HEK293 (cell line): ENCODE measurements around the gene SVOP.

ENCODE experiments used
- CTCF ChIA-PET: fragments of 350-600 bp; formaldehyde crosslinking; extraction: SDS; loops from one replicate; lab custom pipeline; 2021; ENCODE audit warnings: antibody characterized with exemption; lab: Yijun Ruan, JAX
- POLR2A ChIA-PET: fragments of 300-600 bp; formaldehyde crosslinking; extraction: SDS; loops from one replicate; lab custom pipeline; 2020; ENCODE audit warnings: antibody characterized with exemption, inconsistent platforms; lab: Yijun Ruan, JAX
- H3K27ac ChIP-seq: fragments of 200-500 bp; sonication (Bioruptor generic); 2 replicates; pipeline ENCODE4 v1.5.1; 2014; ENCODE audit warnings: low read depth, low read length, control low read depth, inconsistent platforms; ENCODE audit errors: extremely low read depth
- H3K36me3 ChIP-seq, 2 experiments: fragments of 200-500 bp in 1 of 2; sonication (Bioruptor generic) in 1 of 2; 1 replicate in 1 of 2; 2 replicates in 1 of 2; pipeline ENCODE4 v1.5.1; 2014 to 2017; ENCODE audit warnings: inconsistent platforms in 2 of 2, low read length in 2 of 2; ENCODE audit not compliant: control insufficient read depth in 2 of 2, insufficient read depth in 1 of 2
- H3K4me1 ChIP-seq: fragments of 200-500 bp; sonication (Bioruptor generic); 2 replicates; pipeline ENCODE4 v1.5.1; 2014; ENCODE audit warnings: mild to moderate bottlenecking, low read length, inconsistent platforms; ENCODE audit not compliant: control insufficient read depth, insufficient read depth
- H3K4me3 ChIP-seq: 2 replicates; pipeline ENCODE4 v1.5.1; 2011; ENCODE audit warnings: low read depth, mild to moderate bottlenecking, control low read depth, low read length, moderate library complexity
- H3K9me3 ChIP-seq: fragments of 200-500 bp; sonication (Bioruptor generic); 2 replicates; pipeline ENCODE4 v1.5.1; 2014; ENCODE audit warnings: low read depth, low read length, inconsistent platforms; ENCODE audit not compliant: control insufficient read depth, insufficient read depth
- HOXD13 ChIP-seq: sonication (generic); formaldehyde crosslinking; IDR thresholded peaks from 2 replicates; pipeline ENCODE4 v1.8.0; 2022; ENCODE audit warnings: missing genetic modification reagents, borderline replicate concordance
- OSR2 ChIP-seq: fragments of 450-650 bp; formaldehyde crosslinking; IDR thresholded peaks from 2 replicates; pipeline ENCODE4 v1.5.1; 2016; ENCODE audit warnings: missing biosample characterization, missing genetic modification characterization
- ZNF24 ChIP-seq: fragments of 450-650 bp; formaldehyde crosslinking; IDR thresholded peaks from 2 replicates; pipeline ENCODE4 v1.5.1; 2016; ENCODE audit warnings: missing biosample characterization, missing genetic modification characterization
- ZNF280C ChIP-seq: fragments of 450-650 bp; formaldehyde crosslinking; IDR thresholded peaks from 2 replicates; pipeline ENCODE4 v1.5.1; 2016; ENCODE audit warnings: missing biosample characterization, missing genetic modification characterization
- ZNF335 ChIP-seq: fragments of 450-650 bp; formaldehyde crosslinking; conservative IDR thresholded peaks from 2 replicates; pipeline ENCODE4 v1.5.1; 2016; ENCODE audit warnings: missing biosample characterization, missing genetic modification characterization
- ZNF341 ChIP-seq: fragments of 450-650 bp; formaldehyde crosslinking; IDR thresholded peaks from 2 replicates; pipeline ENCODE4; 2016; ENCODE audit warnings: low read depth, missing biosample characterization, missing genetic modification characterization
- ZNF580 ChIP-seq: fragments of 450-650 bp; formaldehyde crosslinking; IDR thresholded peaks from 2 replicates; pipeline ENCODE4 v1.5.1; 2016; ENCODE audit warnings: missing biosample characterization, missing genetic modification characterization
- ZNF610 ChIP-seq: fragments of 450-650 bp; formaldehyde crosslinking; IDR thresholded peaks from 2 replicates; pipeline ENCODE4 v1.5.1; 2016; ENCODE audit warnings: missing biosample characterization, missing genetic modification characterization, borderline replicate concordance
- ZNF768 ChIP-seq: fragments of 450-650 bp; formaldehyde crosslinking; IDR thresholded peaks from 2 replicates; pipeline ENCODE4 v1.5.1; 2018; ENCODE audit warnings: missing biosample characterization, mild to moderate bottlenecking, missing genetic modification characterization
- TF ChIP-seq, protein P1 (sequence below): fragments of 450-650 bp; formaldehyde crosslinking; IDR thresholded peaks from 2 replicates; pipeline ENCODE4 v1.5.1; 2016; ENCODE audit warnings: missing biosample characterization, missing genetic modification characterization
- TF ChIP-seq, protein P2 (sequence below): fragments of 450-650 bp; formaldehyde crosslinking; IDR thresholded peaks from 2 replicates; pipeline ENCODE4 v1.5.1; 2017; ENCODE audit warnings: missing biosample characterization, mild to moderate bottlenecking, missing genetic modification characterization, moderate library complexity

SVOP gene

DNA sequence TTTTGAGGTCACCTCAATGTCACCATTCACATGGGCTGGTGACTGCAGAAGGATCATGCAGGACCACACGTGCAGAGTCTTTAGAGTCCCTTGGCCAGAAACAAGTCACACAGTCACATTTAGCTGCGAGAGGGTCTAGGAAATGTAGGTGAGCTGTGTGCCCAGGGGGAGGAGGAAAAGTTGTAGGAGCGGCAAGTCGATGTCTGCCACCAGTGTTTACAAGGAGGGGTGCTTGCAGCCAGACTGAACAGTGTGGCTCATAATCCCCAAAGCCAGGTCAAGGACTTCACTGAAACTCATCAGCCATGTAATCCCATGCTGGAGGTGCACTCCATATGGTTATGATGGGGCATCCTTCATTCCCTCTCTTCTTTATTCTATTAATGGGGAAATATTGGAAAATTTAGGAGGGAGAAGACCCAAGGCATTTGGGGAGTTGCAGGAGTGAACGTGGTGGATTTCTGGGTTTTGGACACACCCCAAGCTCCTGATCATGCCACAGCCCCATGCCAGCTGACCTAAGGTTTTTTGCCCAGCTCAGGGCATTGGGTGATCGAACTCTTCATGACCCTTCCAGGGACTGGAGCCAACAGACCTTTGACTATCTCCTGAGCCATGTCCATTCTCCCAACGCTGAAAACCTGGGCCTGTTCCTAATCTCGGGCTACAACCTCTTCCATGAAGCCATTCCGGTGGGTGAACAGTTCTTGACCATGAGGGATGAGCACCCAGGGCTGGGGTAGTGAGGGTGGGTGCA is 133.8 kb downstream of the SVOP start:
- Histone ChIP-seq H3K27ac (no peak overlapping the region), H3K4me1 (no peaks in the 10 kb centered on the region), H3K4me3 (no peak overlapping the region), H3K36me3 (no peaks in the 10 kb centered on the region), H3K9me3 (no peaks in the 10 kb centered on the region)
- CTCF ChIA-PET: interaction anchor here (0.7 to 1.1 kb wide), 2 partner anchors 21 to 58 kb away, joined by 3 read pairs; no protein-coding TSS in a partner anchor
- POLR2A ChIA-PET: no interaction called here
- TF ChIP-seq ZNF580 (no peak), ZNF341 (tag by site-specific recombination) (peak; percentile 79), ZNF280C (tag by site-specific recombination) (no peak)

DNA sequence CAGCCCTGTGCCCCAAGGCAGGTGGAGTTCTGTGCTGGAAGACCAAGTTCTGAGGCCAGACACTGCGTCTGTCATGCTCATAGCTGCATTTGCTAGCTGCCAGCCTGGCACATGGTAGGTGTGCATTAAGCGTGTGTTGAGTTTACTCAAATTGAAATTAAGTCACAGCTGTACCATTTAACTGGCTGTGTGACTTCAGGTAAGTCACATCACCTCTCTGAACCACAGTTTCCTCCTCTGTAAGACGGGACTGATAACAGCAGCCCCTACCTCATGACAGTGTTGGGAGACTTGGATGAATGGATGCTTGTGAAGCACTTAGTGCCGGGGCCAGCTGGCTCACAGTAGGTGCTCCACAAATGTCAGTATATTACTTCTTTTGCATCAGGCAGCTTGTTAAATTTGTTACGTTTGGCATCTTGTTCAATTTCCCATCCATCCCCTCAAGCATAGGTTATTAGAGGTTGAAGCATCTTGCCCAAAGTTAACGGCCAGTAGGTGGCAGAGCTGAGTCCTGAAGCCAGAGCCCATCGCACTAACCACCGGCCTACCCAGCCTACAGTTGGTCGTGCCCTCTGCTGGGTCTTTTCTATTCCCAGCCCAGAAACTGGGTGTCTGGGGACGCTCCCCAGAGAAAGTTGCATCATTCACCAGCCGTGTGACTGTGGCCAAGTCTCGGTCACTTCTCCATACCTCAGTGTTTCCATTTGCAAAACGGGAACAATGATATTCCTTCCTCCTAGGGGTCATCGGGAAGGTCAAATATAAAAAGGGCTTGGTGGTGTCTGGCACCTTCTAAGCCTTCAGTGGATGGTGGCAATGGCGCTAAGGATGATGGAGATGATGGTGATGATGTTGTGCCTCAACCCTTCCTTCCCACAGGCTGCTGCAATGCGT is 136.5 kb downstream of the SVOP start:
- TF ChIP-seq HOXD13 (CRISPR knock-in tag) (no peak), ZNF768 (tag by site-specific recombination) (peak; percentile 70), ZNF580 (0 out of 2 replicates have a peak, but pooled peaks have one; percentile 14), ZNF610 (no peak)
- TF ChIP-seq, protein P1, sequence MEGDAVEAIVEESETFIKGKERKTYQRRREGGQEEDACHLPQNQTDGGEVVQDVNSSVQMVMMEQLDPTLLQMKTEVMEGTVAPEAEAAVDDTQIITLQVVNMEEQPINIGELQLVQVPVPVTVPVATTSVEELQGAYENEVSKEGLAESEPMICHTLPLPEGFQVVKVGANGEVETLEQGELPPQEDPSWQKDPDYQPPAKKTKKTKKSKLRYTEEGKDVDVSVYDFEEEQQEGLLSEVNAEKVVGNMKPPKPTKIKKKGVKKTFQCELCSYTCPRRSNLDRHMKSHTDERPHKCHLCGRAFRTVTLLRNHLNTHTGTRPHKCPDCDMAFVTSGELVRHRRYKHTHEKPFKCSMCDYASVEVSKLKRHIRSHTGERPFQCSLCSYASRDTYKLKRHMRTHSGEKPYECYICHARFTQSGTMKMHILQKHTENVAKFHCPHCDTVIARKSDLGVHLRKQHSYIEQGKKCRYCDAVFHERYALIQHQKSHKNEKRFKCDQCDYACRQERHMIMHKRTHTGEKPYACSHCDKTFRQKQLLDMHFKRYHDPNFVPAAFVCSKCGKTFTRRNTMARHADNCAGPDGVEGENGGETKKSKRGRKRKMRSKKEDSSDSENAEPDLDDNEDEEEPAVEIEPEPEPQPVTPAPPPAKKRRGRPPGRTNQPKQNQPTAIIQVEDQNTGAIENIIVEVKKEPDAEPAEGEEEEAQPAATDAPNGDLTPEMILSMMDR (tag by site-specific recombination): peak; percentile 56
- H3K4me3 ChIP-seq: no peak overlapping the region
- H3K9me3 ChIP-seq: no peaks in the 10 kb centered on the region
- ChIA-PET CTCF (interaction anchor here (0.6 to 2.2 kb wide), 24 partner anchors 9 to 481 kb away, joined by 3 to 19 read pairs (median 4); partner anchors contain the start of gene ALKBH2), POLR2A (interaction anchor here (0.5 kb wide), 1 partner anchor 194 kb away, joined by 3 read pairs; no protein-coding TSS in a partner anchor)
- H3K4me1 ChIP-seq: no peaks in the 10 kb centered on the region
- H3K27ac ChIP-seq: no peak overlapping the region
- no peaks in the 10 kb centered on the region for H3K36me3 ChIP-seq

GRCh38 chr12:108881953-108882352 is 138.9 kb downstream of the SVOP start:
- no peak overlapping the region for H3K4me3 ChIP-seq
- H3K4me1 ChIP-seq: no peaks in the 10 kb centered on the region
- POLR2A ChIA-PET: no interaction called here
- H3K9me3 ChIP-seq: no peaks in the 10 kb centered on the region
- CTCF ChIA-PET: interaction anchor here (0.6 to 2.2 kb wide), 6 partner anchors 11 to 217 kb away, joined by 3 to 6 read pairs (median 4); no protein-coding TSS in a partner anchor
- no peak overlapping the region for H3K27ac ChIP-seq
- TF ChIP-seq ZNF335 (peak; percentile 29; the same call in 1 of the 2 replicates), ZNF24 (tag by site-specific recombination) (no peak), OSR2 (tag by site-specific recombination) (peak; percentile 69)
- TF ChIP-seq, protein P2, sequence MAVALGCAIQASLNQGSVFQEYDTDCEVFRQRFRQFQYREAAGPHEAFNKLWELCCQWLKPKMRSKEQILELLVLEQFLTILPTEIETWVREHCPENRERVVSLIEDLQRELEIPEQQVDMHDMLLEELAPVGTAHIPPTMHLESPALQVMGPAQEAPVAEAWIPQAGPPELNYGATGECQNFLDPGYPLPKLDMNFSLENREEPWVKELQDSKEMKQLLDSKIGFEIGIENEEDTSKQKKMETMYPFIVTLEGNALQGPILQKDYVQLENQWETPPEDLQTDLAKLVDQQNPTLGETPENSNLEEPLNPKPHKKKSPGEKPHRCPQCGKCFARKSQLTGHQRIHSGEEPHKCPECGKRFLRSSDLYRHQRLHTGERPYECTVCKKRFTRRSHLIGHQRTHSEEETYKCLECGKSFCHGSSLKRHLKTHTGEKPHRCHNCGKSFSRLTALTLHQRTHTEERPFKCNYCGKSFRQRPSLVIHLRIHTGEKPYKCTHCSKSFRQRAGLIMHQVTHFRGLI (tag by site-specific recombination): 0 out of 2 replicates have a peak, but pooled peaks have one; percentile 12
- H3K36me3 ChIP-seq: no peaks in the 10 kb centered on the region
